Fibroblast of skin of right biceps (primary cell): ENCODE results near the gene RHOB.

Experiments used
- DNase-seq: peaks from one replicate; pipeline ENCODE4 v3.0.0-alpha.2; 2013

RHOB gene

GRCh38 chr2:20439503-20439902, 7.4 kb upstream of the RHOB start:
- DNase-seq = no peak

GRCh38 chr2:20440001-20440560, 6.8 kb upstream of the RHOB start:
- no peak for DNase-seq

GRCh38 chr2:20443276-20443920, 3.5 kb upstream of the RHOB start:
- peak; percentile 56 for DNase-seq

- DNase-seq = peak; percentile 70
Measured at GRCh38 chr2:20444101-20444992, 2.5 kb upstream of the RHOB start.

- DNase-seq = no peak
Measured at GRCh38 chr2:20444993-20445910, 1.6 kb upstream of the RHOB start.

- no peak for DNase-seq
Measured at GRCh38 chr2:20446255-20446916, 488 bp upstream of the RHOB start.

GRCh38 chr2:20447437-20448245, 767 bp downstream of the RHOB start:
- peak; percentile 44 for DNase-seq

- peak; percentile 35 for DNase-seq
Measured at GRCh38 chr2:20448246-20448976, 1.5 kb downstream of the RHOB start.

GRCh38 chr2:20448977-20449306, 2.1 kb downstream of the RHOB start:
- DNase-seq = no peak

GRCh38 chr2:20449501-20450200, 2.8 kb downstream of the RHOB start:
- DNase-seq = peak; percentile 34

GRCh38 chr2:20450201-20450999, 3.5 kb downstream of the RHOB start:
- DNase-seq = peak; percentile 80

GRCh38 chr2:20451000-20451290, 4.1 kb downstream of the RHOB start:
- no peak for DNase-seq

GRCh38 chr2:20451341-20451740, 4.5 kb downstream of the RHOB start:
- DNase-seq = peak; percentile 42

GRCh38 chr2:20451761-20452499, 5.1 kb downstream of the RHOB start:
- DNase-seq = no peak

- DNase-seq = peak; percentile 38
Measured at GRCh38 chr2:20452551-20452950, 5.7 kb downstream of the RHOB start.

- no peak for DNase-seq
Measured at GRCh38 chr2:20453087-20453486, 6.2 kb downstream of the RHOB start.

GRCh38 chr2:20454036-20454981, 7.4 kb downstream of the RHOB start:
- no peak for DNase-seq
